AG09309 (cell line): ENCODE results near the gene NUMBL.

Experiments
- DNase-seq: peaks from one replicate; pipeline ENCODE4 v3.0.0-alpha.2; 2010; ENCODE audit warnings: low read depth
- H3K4me3 ChIP-seq: 2 replicates; pipeline ENCODE4 v1.5.1; 2011; ENCODE audit warnings: mild to moderate bottlenecking, low read depth, low read length, moderate library complexity; ENCODE audit not compliant: control insufficient read depth
- TF ChIP-seq, protein P1 (sequence below): IDR thresholded peaks from 2 replicates; pipeline ENCODE4 v1.5.1; 2011; ENCODE audit warnings: mild to moderate bottlenecking, low read depth, low read length, inconsistent platforms; ENCODE audit not compliant: insufficient read depth, control insufficient read depth; ENCODE audit errors: missing control alignments

Gene NUMBL

DNA sequence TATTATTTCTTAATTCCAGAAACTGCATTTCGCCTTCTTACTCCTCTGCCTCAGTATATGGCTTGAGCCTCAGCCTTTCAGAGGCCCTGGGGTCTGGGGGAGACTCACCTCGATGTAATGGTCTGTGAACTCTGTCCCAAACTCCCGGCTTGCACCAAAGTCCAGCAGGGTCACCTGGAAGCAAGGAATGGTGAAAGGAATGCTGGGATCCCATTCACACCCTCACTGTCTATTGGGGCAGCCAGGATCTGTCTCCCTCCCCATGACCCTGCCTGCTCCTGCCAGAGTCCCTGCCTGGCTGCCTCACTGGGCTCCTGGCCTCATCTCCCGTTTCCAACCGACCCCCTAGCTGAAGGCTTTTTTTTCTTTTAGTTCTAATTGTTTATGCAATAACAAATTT, 5.4 kb upstream of the NUMBL start:
- TF ChIP-seq, protein P1, sequence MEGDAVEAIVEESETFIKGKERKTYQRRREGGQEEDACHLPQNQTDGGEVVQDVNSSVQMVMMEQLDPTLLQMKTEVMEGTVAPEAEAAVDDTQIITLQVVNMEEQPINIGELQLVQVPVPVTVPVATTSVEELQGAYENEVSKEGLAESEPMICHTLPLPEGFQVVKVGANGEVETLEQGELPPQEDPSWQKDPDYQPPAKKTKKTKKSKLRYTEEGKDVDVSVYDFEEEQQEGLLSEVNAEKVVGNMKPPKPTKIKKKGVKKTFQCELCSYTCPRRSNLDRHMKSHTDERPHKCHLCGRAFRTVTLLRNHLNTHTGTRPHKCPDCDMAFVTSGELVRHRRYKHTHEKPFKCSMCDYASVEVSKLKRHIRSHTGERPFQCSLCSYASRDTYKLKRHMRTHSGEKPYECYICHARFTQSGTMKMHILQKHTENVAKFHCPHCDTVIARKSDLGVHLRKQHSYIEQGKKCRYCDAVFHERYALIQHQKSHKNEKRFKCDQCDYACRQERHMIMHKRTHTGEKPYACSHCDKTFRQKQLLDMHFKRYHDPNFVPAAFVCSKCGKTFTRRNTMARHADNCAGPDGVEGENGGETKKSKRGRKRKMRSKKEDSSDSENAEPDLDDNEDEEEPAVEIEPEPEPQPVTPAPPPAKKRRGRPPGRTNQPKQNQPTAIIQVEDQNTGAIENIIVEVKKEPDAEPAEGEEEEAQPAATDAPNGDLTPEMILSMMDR = no peak
- no peak for DNase-seq
- no peak overlapping the region for H3K4me3 ChIP-seq

DNA sequence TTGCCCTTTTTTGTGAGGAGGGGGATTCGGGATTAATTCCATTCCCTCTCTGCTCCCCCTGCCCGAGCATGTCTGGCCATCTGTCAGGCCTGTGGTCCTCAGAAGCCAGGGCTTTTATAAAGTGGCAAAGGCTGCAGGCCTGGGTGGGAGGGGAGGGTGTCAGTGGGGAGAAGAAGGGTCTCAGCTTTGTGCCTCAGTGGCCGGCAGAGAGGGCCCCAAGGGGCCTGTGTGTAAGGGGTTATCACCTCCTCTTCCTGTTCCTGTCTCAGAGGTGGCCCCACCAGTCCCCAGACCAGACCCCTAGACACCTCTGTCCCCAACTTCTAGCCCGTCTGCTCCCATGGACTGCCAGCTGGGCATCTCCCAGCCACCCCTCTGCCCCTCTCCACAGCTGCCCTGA, 3.4 kb upstream of the NUMBL start:
- DNase-seq = no peak
- H3K4me3 ChIP-seq = no peak overlapping the region
- TF ChIP-seq, protein P1 = no peak

DNA sequence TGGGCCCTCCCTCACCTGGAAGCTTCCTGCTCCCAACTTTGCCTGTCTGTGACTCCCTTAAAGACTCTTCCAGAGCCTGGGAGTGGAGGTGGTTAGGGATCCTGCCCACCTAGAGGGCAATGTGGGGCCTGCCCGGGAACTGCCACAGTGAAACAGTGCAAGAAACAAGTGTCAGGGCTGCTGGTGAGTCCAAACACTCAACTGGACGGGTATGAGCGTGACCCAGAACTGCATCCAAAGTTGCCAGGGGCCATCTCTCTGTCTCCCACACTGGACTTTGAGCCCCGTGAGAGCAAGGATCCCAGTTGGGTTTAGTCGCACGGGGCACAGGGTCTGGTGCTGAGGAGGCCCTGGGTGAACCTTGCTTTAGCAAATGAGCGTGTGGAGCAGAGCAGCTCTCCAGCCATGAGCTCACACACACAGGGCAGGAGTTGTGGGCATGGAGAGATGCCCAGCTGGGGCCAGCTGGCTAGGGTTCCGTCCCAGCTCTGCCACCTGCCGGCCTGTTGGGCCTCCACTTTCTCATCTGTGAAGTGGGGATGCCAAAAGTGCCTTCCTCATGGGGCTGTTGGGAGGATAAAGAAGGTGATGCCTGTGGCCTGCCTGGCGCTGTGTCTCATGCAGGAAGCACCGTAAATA, 2.8 kb upstream of the NUMBL start:
- TF ChIP-seq, protein P1 = no peak
- no peak for DNase-seq
- no peak overlapping the region for H3K4me3 ChIP-seq

DNA sequence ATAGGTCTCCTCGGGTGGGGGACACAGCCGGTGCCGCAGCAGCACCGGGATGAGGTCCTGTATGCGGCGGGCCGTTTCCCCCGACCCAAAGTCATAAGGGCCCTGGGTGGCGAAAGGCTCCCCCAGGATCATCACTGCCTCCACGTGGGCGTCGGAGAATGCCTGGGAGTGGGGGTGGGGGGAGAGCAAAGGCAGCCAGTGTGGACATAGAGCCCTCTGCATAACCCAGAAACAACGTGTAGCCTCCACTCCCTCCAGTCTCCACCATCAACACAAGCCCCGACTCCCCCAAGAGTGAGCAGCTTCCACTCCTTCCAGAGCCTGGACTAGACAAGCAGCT, 1.7 kb upstream of the NUMBL start:
- TF ChIP-seq, protein P1 = no peak
- no peak overlapping the region for H3K4me3 ChIP-seq
- no peak for DNase-seq

DNA sequence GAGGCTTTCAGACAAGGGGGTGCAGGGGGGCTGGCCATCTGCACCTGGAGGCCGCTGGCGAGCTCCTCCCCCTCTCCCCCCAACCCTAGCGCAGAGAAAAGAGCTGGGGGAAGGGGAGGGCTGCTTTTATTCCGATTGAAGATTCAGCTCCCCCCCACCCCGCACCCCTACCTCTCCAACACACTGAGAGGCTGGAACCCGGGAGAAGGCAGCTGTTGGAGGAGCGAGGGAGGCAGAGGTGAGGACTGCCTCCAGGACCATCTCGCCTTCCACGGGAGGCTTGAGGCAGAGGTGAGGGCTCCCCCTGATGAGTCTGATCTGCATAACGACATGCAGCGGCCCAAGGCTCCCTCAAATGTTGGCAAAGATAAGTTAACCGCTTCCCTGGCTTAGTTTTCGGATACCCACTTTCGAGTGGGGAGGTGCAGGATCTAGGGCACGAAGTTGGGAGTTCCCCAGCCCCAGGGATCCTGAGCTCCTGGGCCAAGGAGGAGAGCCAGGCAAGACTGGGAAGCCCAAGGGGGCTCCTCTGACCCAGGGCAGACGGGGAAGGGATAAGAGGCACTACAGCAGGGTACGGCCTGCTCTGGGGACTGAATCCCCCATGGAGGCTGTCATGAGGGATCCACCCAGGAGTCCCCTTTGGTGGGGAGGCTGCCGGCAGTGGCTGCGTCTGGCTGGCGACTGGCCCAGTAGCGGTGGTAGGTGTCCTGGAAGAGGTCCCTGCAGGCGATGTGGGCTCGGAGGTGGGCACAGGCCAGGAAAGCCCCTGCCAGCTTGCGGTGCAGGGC, 1.2 kb upstream of the NUMBL start:
- no peak for DNase-seq
- TF ChIP-seq, protein P1 = no peak
- peak overlapping the region; percentile 61 for H3K4me3 ChIP-seq

DNA sequence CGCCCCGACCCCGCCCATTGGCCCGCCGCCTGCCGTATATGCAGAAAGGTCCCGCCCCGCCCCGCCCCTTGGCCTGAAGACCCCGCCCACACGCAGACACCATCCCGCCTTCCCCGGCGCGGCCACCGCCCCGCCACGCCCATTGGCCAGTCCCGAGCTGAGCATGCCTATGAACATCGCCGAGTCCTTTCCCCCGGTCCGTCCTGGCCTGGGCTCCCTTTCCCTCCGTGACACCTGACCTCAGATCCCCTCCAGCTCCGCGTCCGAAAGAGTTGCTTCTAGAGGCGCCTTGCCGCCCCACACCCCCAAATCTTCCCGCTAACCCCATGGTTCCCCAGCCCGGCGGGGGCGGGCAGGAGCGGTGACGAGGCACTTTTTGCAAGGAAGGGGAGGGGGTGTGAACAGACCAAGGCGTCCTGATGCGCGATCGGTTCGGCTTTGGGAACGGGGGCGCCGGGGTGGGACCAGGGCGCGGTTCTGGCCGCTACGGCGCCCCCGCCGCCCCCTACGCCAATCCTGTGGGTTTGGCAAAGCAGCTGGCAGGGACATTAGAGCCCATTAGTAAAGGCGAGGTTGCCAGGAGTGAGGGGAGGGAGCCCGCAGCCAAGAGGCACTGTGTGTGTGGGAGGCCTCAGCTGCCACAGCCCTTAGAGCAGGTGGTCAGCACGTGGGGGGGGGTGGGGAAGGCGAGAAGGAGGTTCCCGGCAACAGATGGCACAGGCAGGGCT, 406 bp upstream of the NUMBL start:
- TF ChIP-seq, protein P1 = no peak
- DNase-seq = peak; percentile 58
- H3K4me3 ChIP-seq = peak overlapping the region; percentile 61
